Endothelial cell (in vitro differentiated cells): ENCODE data around the gene AHDC1. TPM values are rescaled to one million over a fixed set of nuclear protein-coding genes. Genes with fewer than 3 reads are reported as not detected.

Experiments used
- DNase-seq: peaks from one replicate; pipeline ENCODE4 v3.0.0; 2021; ENCODE audit warnings: low spot score
- H3K27ac Mint-ChIP-seq: one replicate; pipeline ENCODE4 v1.8.0; 2021; ENCODE audit warnings: mixed read lengths, inconsistent platforms; ENCODE audit not compliant: unreplicated experiment
- H3K27me3 Mint-ChIP-seq: one replicate; pipeline ENCODE4 v1.8.0; 2021; ENCODE audit warnings: mild to moderate bottlenecking, moderate library complexity, mixed read lengths, inconsistent platforms; ENCODE audit not compliant: unreplicated experiment
- H3K36me3 Mint-ChIP-seq: one replicate; pipeline ENCODE4 v1.8.0; 2021; ENCODE audit warnings: mild to moderate bottlenecking, low read depth, mixed read lengths, inconsistent platforms; ENCODE audit not compliant: unreplicated experiment
- H3K4me1 Mint-ChIP-seq: one replicate; pipeline ENCODE4 v1.8.0; 2021; ENCODE audit warnings: mild to moderate bottlenecking, mixed read lengths, inconsistent platforms; ENCODE audit not compliant: unreplicated experiment
- H3K4me3 Mint-ChIP-seq: one replicate; pipeline ENCODE4 v1.8.0; 2021; ENCODE audit warnings: mild to moderate bottlenecking, mixed read lengths, inconsistent platforms; ENCODE audit not compliant: unreplicated experiment
- H3K9me3 Mint-ChIP-seq: one replicate; pipeline ENCODE4 v1.8.0; 2021; ENCODE audit warnings: mixed read lengths, inconsistent platforms; ENCODE audit not compliant: unreplicated experiment
- total RNA-seq: library from RNA; stranded (reverse); fragmentation: NEBNext Ultra II Directional; extraction: Animal tissue kit (Norgen Biotek cat#: 25700); gene quantifications from one replicate; pipeline ENCODE4 v1.2.1, GENCODE V29; 2021; ENCODE audit not compliant: unreplicated experiment
- TF ChIP-seq, protein P1 (sequence below): fragments of 200-600 bp; sonication (generic); IDR thresholded peaks from one replicate; pipeline ENCODE4 v1.5.0; 2021; ENCODE audit warnings: antibody characterized with exemption; ENCODE audit not compliant: unreplicated experiment

The AHDC1 gene
- total RNA-seq, 1 donor from 2014 or later = 48.0 TPM

DNA sequence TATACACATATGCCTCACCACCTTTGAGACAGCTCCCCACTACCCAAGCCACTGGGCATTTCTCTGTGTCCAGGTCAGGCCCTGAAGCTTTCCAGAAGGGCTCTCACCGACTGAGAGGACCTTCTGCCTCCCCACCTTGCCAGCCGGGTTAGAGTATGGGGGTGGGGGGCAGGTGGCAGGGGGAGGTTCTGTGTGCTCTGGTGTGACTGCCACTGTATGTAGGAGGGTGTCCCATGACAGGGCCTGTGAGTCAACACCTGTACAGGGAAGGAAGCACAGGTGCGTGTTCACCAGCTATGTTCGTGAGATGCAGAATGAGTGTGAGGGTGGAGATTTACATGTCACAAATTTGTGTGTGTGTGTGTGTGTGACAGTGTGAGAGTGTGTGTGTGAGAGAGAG, 7.0 kb downstream of the AHDC1 start:
- peaks cover 4% of the 10 kb centered on the region for H3K36me3 Mint-ChIP-seq
- H3K27me3 Mint-ChIP-seq = peaks cover 6% of the 10 kb centered on the region
- peaks cover 36% of the 10 kb centered on the region for H3K4me1 Mint-ChIP-seq
- H3K9me3 Mint-ChIP-seq = no peaks in the 10 kb centered on the region
- no peak overlapping the region for H3K4me3 Mint-ChIP-seq
- TF ChIP-seq, protein P1, sequence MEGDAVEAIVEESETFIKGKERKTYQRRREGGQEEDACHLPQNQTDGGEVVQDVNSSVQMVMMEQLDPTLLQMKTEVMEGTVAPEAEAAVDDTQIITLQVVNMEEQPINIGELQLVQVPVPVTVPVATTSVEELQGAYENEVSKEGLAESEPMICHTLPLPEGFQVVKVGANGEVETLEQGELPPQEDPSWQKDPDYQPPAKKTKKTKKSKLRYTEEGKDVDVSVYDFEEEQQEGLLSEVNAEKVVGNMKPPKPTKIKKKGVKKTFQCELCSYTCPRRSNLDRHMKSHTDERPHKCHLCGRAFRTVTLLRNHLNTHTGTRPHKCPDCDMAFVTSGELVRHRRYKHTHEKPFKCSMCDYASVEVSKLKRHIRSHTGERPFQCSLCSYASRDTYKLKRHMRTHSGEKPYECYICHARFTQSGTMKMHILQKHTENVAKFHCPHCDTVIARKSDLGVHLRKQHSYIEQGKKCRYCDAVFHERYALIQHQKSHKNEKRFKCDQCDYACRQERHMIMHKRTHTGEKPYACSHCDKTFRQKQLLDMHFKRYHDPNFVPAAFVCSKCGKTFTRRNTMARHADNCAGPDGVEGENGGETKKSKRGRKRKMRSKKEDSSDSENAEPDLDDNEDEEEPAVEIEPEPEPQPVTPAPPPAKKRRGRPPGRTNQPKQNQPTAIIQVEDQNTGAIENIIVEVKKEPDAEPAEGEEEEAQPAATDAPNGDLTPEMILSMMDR = no peak
- H3K27ac Mint-ChIP-seq = no peak overlapping the region
- no peak for DNase-seq

- H3K4me1 Mint-ChIP-seq = peaks cover 31% of the 10 kb centered on the region
- no peak overlapping the region for H3K4me3 Mint-ChIP-seq
- TF ChIP-seq, protein P1 = no peak
- no peaks in the 10 kb centered on the region for H3K9me3 Mint-ChIP-seq
- no peak overlapping the region for H3K27ac Mint-ChIP-seq
- H3K27me3 Mint-ChIP-seq = peaks cover 3% of the 10 kb centered on the region
- no peak for DNase-seq
- H3K36me3 Mint-ChIP-seq = peaks cover 4% of the 10 kb centered on the region
Observed at GRCh38 chr1:27596261-27596660, 7.7 kb downstream of the AHDC1 start.

- H3K4me1 Mint-ChIP-seq = peaks cover 26% of the 10 kb centered on the region
- TF ChIP-seq, protein P1 = no peak
- H3K27ac Mint-ChIP-seq = no peak overlapping the region
- H3K4me3 Mint-ChIP-seq = no peak overlapping the region
- no peak for DNase-seq
- H3K9me3 Mint-ChIP-seq = no peaks in the 10 kb centered on the region
- H3K36me3 Mint-ChIP-seq = peaks cover 4% of the 10 kb centered on the region
- peaks cover 2% of the 10 kb centered on the region for H3K27me3 Mint-ChIP-seq
Observed at GRCh38 chr1:27595597-27595996, 8.3 kb downstream of the AHDC1 start.

DNA sequence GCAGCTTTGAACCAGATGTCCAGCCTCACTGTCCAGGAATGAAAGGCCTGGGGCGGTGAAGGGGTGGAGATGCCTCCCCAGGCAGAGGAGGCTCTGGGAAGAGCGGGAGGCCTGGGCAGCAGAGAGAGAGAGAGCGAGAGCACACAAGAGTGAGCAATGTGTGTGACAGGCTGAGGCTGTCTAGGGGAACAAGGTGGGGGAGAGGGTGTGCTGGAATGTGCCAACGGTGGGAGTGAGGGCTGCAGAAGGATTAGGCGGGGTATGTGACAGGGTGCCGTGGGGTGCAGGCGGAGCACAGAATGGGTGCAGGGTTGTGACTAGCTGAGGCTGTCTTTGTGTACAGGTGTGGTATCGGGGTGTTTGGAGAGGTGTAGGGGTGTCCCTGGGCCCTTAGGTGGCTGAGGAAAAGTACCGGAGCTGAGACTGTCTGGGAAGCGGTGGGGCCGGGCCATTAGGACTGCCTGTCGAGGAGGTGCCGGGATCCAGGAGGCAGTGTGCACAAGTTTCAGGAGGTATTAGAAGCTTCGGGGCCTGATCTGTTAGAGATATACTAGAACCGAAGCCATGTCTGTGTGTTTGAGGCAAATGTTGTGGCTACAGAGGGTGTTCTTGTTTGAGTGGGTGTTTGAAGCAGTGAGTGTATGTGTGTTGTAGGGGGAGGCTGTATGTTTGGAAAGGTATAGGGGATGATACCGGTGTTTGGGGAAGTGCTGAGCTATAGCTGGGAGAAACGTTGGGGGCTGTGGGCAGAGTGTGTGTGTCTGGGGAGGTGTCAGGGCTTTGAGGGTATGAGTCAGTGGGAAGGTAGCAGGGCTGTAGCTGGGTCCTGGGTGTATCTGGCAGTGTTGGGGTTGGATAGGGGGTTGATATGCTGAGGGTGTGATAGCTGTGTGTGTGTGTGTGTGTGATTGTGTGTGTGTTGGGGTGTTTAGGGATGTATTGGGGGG, 9.1 kb downstream of the AHDC1 start:
- peaks cover 4% of the 10 kb centered on the region for H3K36me3 Mint-ChIP-seq
- peaks cover 2% of the 10 kb centered on the region for H3K27me3 Mint-ChIP-seq
- no peak overlapping the region for H3K27ac Mint-ChIP-seq
- H3K4me1 Mint-ChIP-seq = peaks cover 18% of the 10 kb centered on the region
- no peak for DNase-seq
- H3K4me3 Mint-ChIP-seq = no peak overlapping the region
- no peaks in the 10 kb centered on the region for H3K9me3 Mint-ChIP-seq
- TF ChIP-seq, protein P1 = no peak
